Measurements from ENCODE around the gene DHRSX.

The DHRSX gene

GRCh38 chrX:2325076-2325784, 175.5 kb downstream of the DHRSX start:
- ATAC-seq = peak; percentile 81
- TF ChIP-seq CSRNP3 (CRISPR knock-in tag; IDR thresholded peaks at IDR 0.05) = no peak

- no peak for ATAC-seq
- TF ChIP-seq ZFP3 (CRISPR knock-in tag; IDR thresholded peaks at IDR 0.05) (no peak), GLIS3 (CRISPR knock-in tag; IDR thresholded peaks at IDR 0.05) (no peak), ARNTL (CRISPR knock-in tag; IDR thresholded peaks at IDR 0.05; ENCODE audit: borderline replicate concordance, low read depth) (no peak), ESRRG (CRISPR knock-in tag; IDR thresholded peaks at IDR 0.05) (no peak), PATZ1 (CRISPR knock-in tag; IDR thresholded peaks at IDR 0.05; ENCODE audit: borderline replicate concordance) (no peak), ZNF565 (CRISPR knock-in tag; conservative IDR thresholded peaks at IDR 0.05; ENCODE audit: low read depth) (no peak), ZC3H10 (CRISPR knock-in tag; IDR thresholded peaks at IDR 0.05) (no peak), SNAI2 (CRISPR knock-in tag; IDR thresholded peaks at IDR 0.05) (no peak), CREB5 (CRISPR knock-in tag; IDR thresholded peaks at IDR 0.05; ENCODE audit: low read depth) (no peak), ZNF70 (CRISPR knock-in tag; IDR thresholded peaks at IDR 0.05) (no peak), ISL1 (CRISPR knock-in tag; IDR thresholded peaks at IDR 0.05) (no peak), TSHZ2 (CRISPR knock-in tag; IDR thresholded peaks at IDR 0.05) (no peak), POU6F1 (CRISPR knock-in tag; IDR thresholded peaks at IDR 0.05; ENCODE audit: borderline replicate concordance, low read depth) (no peak), TOX (CRISPR knock-in tag; IDR thresholded peaks at IDR 0.05; ENCODE audit: borderline replicate concordance) (no peak)
Observed at GRCh38 chrX:2324151-2324550, 176.6 kb downstream of the DHRSX start.

- TF ChIP-seq CSRNP3 (CRISPR knock-in tag; IDR thresholded peaks at IDR 0.05) = no peak
- TF ChIP-seq PPARA (CRISPR knock-in tag; IDR thresholded peaks at IDR 0.05; ENCODE audit: borderline replicate concordance) = no peak
- TF ChIP-seq OSR1 (CRISPR knock-in tag; IDR thresholded peaks at IDR 0.05) = no peak
- no peak for TF ChIP-seq ESRRG (CRISPR knock-in tag; IDR thresholded peaks at IDR 0.05)
- TF ChIP-seq ARNTL (CRISPR knock-in tag; IDR thresholded peaks at IDR 0.05; ENCODE audit: borderline replicate concordance, low read depth) = no peak
- no peak for TF ChIP-seq CREB5 (CRISPR knock-in tag; IDR thresholded peaks at IDR 0.05; ENCODE audit: low read depth)
- no peak for TF ChIP-seq ZNF565 (CRISPR knock-in tag; conservative IDR thresholded peaks at IDR 0.05; ENCODE audit: low read depth)
- no peak for TF ChIP-seq ZFP30 (CRISPR knock-in tag; IDR thresholded peaks at IDR 0.05)
- no peak for ATAC-seq
Observed at GRCh38 chrX:2321411-2321810, 179.4 kb downstream of the DHRSX start.

All from SK-N-SH treated with all-trans-retinoic acid at 6 μM for 48 hours (cell line).